ENCODE measurements around the gene ATAD3B. TPM values are rescaled to one million over a fixed set of nuclear protein-coding genes. Genes with fewer than 3 reads are reported as not detected.
"Not testable (repeated sequence)": the region's sequence is repeated elsewhere in the genome, so short reads cannot be mapped to it uniquely, and the experiment has no call there.

ATAD3B gene
- total RNA-seq, 1 donor from 2014 or later = 63.0 TPM

- not testable (repeated sequence) for H3K4me1 ChIP-seq (ENCODE audit: insufficient read depth, low read length); H3K36me3 ChIP-seq (ENCODE audit: insufficient read depth, low read length); H3K4me1 Mint-ChIP-seq (ENCODE audit: low read depth, unreplicated experiment); H3K9me3 Mint-ChIP-seq (ENCODE audit: unreplicated experiment); H3K9me3 ChIP-seq (ENCODE audit: insufficient read depth, low read depth, low read length); H3K36me3 Mint-ChIP-seq (ENCODE audit: low read depth, unreplicated experiment); H3K27ac Mint-ChIP-seq (ENCODE audit: unreplicated experiment); H3K4me3 ChIP-seq (ENCODE audit: insufficient read depth, low read depth, low read length); H3K27me3 Mint-ChIP-seq (ENCODE audit: low read depth, unreplicated experiment); FAIRE-seq; H3K27ac ChIP-seq (ENCODE audit: low read depth, low read length); H3K27me3 ChIP-seq (ENCODE audit: insufficient read depth, low read length); H3K4me2 ChIP-seq (ENCODE audit: low read length); H2AFZ ChIP-seq (ENCODE audit: low read depth, low read length); H4K20me1 ChIP-seq (ENCODE audit: insufficient read depth, low read length); DNase-seq (ENCODE audit: low read depth); H3K9ac ChIP-seq (ENCODE audit: low read length)
- peaks cover 31% of the 10 kb centered on the region for H3K79me2 ChIP-seq (ENCODE audit: insufficient read depth, low read length)
- peak overlapping the region; percentile 57 for H3K4me3 Mint-ChIP-seq (ENCODE audit: unreplicated experiment)
These were observed 42.8 kb downstream of the ATAD3B start for GRCh38 chr1:1514376-1514775.

DNA sequence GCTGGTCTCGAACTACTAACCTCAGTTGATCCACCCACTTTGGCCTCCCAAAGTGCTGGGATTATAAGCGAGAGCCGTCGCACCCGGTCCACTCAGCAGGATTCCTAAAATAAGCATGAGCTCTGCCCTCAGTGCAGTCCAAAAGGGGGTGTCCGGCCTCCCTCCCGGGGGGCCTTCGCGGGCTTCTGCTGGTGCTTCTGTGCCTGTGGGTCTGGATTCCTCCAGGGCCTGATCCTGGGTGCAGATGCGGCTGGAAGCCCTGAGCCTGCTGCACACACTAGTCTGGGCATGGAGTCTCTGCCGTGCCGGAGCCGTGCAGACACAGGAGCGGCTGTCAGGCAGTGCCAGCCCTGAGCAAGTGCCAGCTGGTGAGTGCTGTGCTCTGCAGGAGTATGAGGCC lies 45.4 kb downstream of the ATAD3B start:
- H3K27ac ChIP-seq (ENCODE audit: low read depth, low read length) = not testable (repeated sequence)

GRCh38 chr1:1517973-1518620 lies 46.5 kb downstream of the ATAD3B start:
- H3K36me3 ChIP-seq (ENCODE audit: insufficient read depth, low read length) = peaks cover 2% of the 10 kb centered on the region
- peaks cover 4% of the 10 kb centered on the region for H3K4me1 Mint-ChIP-seq (ENCODE audit: low read depth, unreplicated experiment)
- H3K27me3 ChIP-seq (ENCODE audit: insufficient read depth, low read length) = no peaks in the 10 kb centered on the region
- H3K36me3 Mint-ChIP-seq (ENCODE audit: low read depth, unreplicated experiment) = peaks cover 8% of the 10 kb centered on the region
- no peak overlapping the region for H3K9ac ChIP-seq (ENCODE audit: low read length)
- H3K4me3 ChIP-seq (ENCODE audit: insufficient read depth, low read depth, low read length) = no peak overlapping the region
- no peak overlapping the region for H2AFZ ChIP-seq (ENCODE audit: low read depth, low read length)
- TF ChIP-seq EZH2 (IDR thresholded peaks at IDR 0.05; ENCODE audit: insufficient read depth, low read length) (no peak), CTCF (IDR thresholded peaks at IDR 0.05; ENCODE audit: insufficient read depth, low read depth, low read length) (no peak)
- H4K20me1 ChIP-seq (ENCODE audit: insufficient read depth, low read length) = peaks cover 14% of the 10 kb centered on the region
- H3K9me3 ChIP-seq (ENCODE audit: insufficient read depth, low read depth, low read length) = no peaks in the 10 kb centered on the region
- no peaks in the 10 kb centered on the region for H3K27me3 Mint-ChIP-seq (ENCODE audit: low read depth, unreplicated experiment)
- no peak overlapping the region for H3K4me3 Mint-ChIP-seq (ENCODE audit: unreplicated experiment)
- no peak for FAIRE-seq
- H3K4me2 ChIP-seq (ENCODE audit: low read length) = no peak overlapping the region
- H3K27ac ChIP-seq (ENCODE audit: low read depth, low read length) = no peak overlapping the region
- H3K4me1 ChIP-seq (ENCODE audit: insufficient read depth, low read length) = no peaks in the 10 kb centered on the region
- no peaks in the 10 kb centered on the region for H3K9me3 Mint-ChIP-seq (ENCODE audit: unreplicated experiment)
- no peak for DNase-seq (ENCODE audit: low read depth)
- peaks cover 31% of the 10 kb centered on the region for H3K79me2 ChIP-seq (ENCODE audit: insufficient read depth, low read length)
- peak overlapping the region; percentile 26 for H3K27ac Mint-ChIP-seq (ENCODE audit: unreplicated experiment)

More for the DNA sequence above, 45.4 kb downstream of the ATAD3B start:
- H3K27me3 Mint-ChIP-seq (ENCODE audit: low read depth, unreplicated experiment); H3K36me3 ChIP-seq (ENCODE audit: insufficient read depth, low read length); H3K4me3 Mint-ChIP-seq (ENCODE audit: unreplicated experiment); H3K36me3 Mint-ChIP-seq (ENCODE audit: low read depth, unreplicated experiment); H3K27ac Mint-ChIP-seq (ENCODE audit: unreplicated experiment); H3K9me3 Mint-ChIP-seq (ENCODE audit: unreplicated experiment); H2AFZ ChIP-seq (ENCODE audit: low read depth, low read length); H3K27me3 ChIP-seq (ENCODE audit: insufficient read depth, low read length); H3K4me1 ChIP-seq (ENCODE audit: insufficient read depth, low read length); H3K4me2 ChIP-seq (ENCODE audit: low read length); DNase-seq (ENCODE audit: low read depth); H3K9me3 ChIP-seq (ENCODE audit: insufficient read depth, low read depth, low read length); H3K4me3 ChIP-seq (ENCODE audit: insufficient read depth, low read depth, low read length); H3K9ac ChIP-seq (ENCODE audit: low read length); FAIRE-seq; H3K4me1 Mint-ChIP-seq (ENCODE audit: low read depth, unreplicated experiment): not testable (repeated sequence)
- H4K20me1 ChIP-seq (ENCODE audit: insufficient read depth, low read length) = peaks cover 14% of the 10 kb centered on the region
- peaks cover 34% of the 10 kb centered on the region for H3K79me2 ChIP-seq (ENCODE audit: insufficient read depth, low read length)

DNA sequence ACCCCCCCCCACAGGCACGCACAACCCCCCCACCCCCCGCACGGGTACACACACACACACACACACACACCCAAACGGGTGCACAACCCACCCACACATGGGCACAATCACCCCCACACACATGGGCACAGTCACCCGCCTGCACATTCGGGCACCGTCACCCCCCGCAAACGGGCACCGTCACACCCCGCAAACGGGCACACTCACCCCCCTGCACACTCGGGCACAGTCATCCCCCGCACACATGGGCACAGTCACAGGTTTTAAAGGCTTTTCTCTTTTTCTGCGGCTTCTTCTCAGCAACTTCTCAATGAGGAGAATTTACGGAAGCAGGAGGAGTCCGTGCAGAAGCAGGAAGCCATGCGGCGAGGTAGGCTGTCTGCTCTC lies 47.0 kb downstream of the ATAD3B start:
- not testable (repeated sequence) for H3K9me3 ChIP-seq (ENCODE audit: insufficient read depth, low read depth, low read length); H3K9ac ChIP-seq (ENCODE audit: low read length); H3K27ac ChIP-seq (ENCODE audit: low read depth, low read length); H3K9me3 Mint-ChIP-seq (ENCODE audit: unreplicated experiment); H3K4me1 ChIP-seq (ENCODE audit: insufficient read depth, low read length); H3K36me3 ChIP-seq (ENCODE audit: insufficient read depth, low read length); DNase-seq (ENCODE audit: low read depth); H3K27me3 Mint-ChIP-seq (ENCODE audit: low read depth, unreplicated experiment); H3K4me3 ChIP-seq (ENCODE audit: insufficient read depth, low read depth, low read length); H3K4me3 Mint-ChIP-seq (ENCODE audit: unreplicated experiment); H3K27me3 ChIP-seq (ENCODE audit: insufficient read depth, low read length); H2AFZ ChIP-seq (ENCODE audit: low read depth, low read length); H3K36me3 Mint-ChIP-seq (ENCODE audit: low read depth, unreplicated experiment); H3K4me1 Mint-ChIP-seq (ENCODE audit: low read depth, unreplicated experiment); H3K27ac Mint-ChIP-seq (ENCODE audit: unreplicated experiment); FAIRE-seq; H3K4me2 ChIP-seq (ENCODE audit: low read length)
- H4K20me1 ChIP-seq (ENCODE audit: insufficient read depth, low read length) = peaks cover 14% of the 10 kb centered on the region
- H3K79me2 ChIP-seq (ENCODE audit: insufficient read depth, low read length) = peaks cover 28% of the 10 kb centered on the region

DNA sequence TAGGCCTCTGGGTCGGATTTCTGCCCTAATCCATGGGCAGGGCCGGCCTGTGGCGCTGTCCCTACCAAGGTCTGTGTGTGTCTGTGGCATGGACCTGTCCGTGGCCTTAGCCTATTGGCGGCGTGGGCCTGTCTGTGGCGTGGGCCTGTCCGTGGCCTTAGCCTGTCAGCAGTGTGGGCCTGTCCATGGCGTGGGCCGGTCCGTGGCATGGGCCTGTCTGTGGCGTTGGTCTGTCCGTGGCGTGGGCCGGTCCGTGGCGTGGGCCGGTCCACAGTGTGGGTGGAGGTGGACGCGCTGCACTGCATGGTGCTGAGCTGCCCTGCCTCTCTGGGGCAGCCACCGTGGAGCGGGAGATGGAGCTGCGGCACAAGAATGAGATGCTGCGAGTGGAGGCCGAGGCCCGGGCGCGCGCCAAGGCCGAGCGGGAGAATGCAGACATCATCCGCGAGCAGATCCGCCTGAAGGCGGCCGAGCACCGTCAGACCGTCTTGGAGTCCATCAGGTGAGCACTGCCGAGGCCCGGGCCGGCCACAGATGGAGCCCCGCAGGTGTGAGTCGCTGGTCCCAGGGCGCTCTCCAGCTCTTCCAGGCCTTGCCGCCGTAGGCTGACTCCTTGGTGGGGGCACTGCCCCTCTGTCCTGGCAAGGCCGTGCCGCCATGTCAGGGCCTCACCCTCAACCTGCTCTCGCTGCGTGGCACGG lies 48.4 kb downstream of the ATAD3B start:
- not testable (repeated sequence) for H3K4me1 Mint-ChIP-seq (ENCODE audit: low read depth, unreplicated experiment); H3K4me3 ChIP-seq (ENCODE audit: insufficient read depth, low read depth, low read length); H3K9me3 Mint-ChIP-seq (ENCODE audit: unreplicated experiment); H3K36me3 ChIP-seq (ENCODE audit: insufficient read depth, low read length); H3K27ac Mint-ChIP-seq (ENCODE audit: unreplicated experiment); H2AFZ ChIP-seq (ENCODE audit: low read depth, low read length); H3K4me1 ChIP-seq (ENCODE audit: insufficient read depth, low read length); H3K4me2 ChIP-seq (ENCODE audit: low read length); H3K9me3 ChIP-seq (ENCODE audit: insufficient read depth, low read depth, low read length); H3K27ac ChIP-seq (ENCODE audit: low read depth, low read length); H3K9ac ChIP-seq (ENCODE audit: low read length); H3K27me3 ChIP-seq (ENCODE audit: insufficient read depth, low read length); H3K27me3 Mint-ChIP-seq (ENCODE audit: low read depth, unreplicated experiment); DNase-seq (ENCODE audit: low read depth); FAIRE-seq; H3K4me3 Mint-ChIP-seq (ENCODE audit: unreplicated experiment); H3K36me3 Mint-ChIP-seq (ENCODE audit: low read depth, unreplicated experiment)
- Histone ChIP-seq H4K20me1 (ENCODE audit: insufficient read depth, low read length) (peaks cover 11% of the 10 kb centered on the region), H3K79me2 (ENCODE audit: insufficient read depth, low read length) (peaks cover 15% of the 10 kb centered on the region)
